Activated effector memory CD4-positive, alpha-beta T cell treated with anti-CD3 and anti-CD28 coated beads, Interleukin-2, amount 50 U/mL, for 16 hours (primary cell): Measurements from ENCODE around the gene DNAAF1.
"Not testable (repeated sequence)": the region's sequence is repeated elsewhere in the genome, so short reads cannot be mapped to it uniquely, and the experiment has no call there.

Experiments used
- DNase-seq: peaks from one replicate; pipeline ENCODE4 v3.0.0-alpha.2; 2020

DNAAF1 gene

GRCh38 chr16:84214451-84215066 lies 69.5 kb downstream of the DNAAF1 start:
- DNase-seq = no peak

- DNase-seq = no peak
These were observed 70.4 kb downstream of the DNAAF1 start for GRCh38 chr16:84215531-84215930.

- not testable (repeated sequence) for DNase-seq
These were observed 71.0 kb downstream of the DNAAF1 start for GRCh38 chr16:84216144-84216543.

- no peak for DNase-seq
These were observed 73.2 kb downstream of the DNAAF1 start for GRCh38 chr16:84218176-84218823.

- DNase-seq = no peak
These were observed 73.8 kb downstream of the DNAAF1 start for GRCh38 chr16:84218956-84219355.

GRCh38 chr16:84220851-84221250 lies 75.7 kb downstream of the DNAAF1 start:
- no peak for DNase-seq

GRCh38 chr16:84223456-84223855 lies 78.3 kb downstream of the DNAAF1 start:
- DNase-seq = no peak

- no peak for DNase-seq
These were observed 79.4 kb downstream of the DNAAF1 start for GRCh38 chr16:84224554-84224953.

- DNase-seq = no peak
These were observed 80.0 kb downstream of the DNAAF1 start for GRCh38 chr16:84225126-84225525.

GRCh38 chr16:84225571-84225970 lies 80.5 kb downstream of the DNAAF1 start:
- no peak for DNase-seq

- DNase-seq = no peak
These were observed 80.9 kb downstream of the DNAAF1 start for GRCh38 chr16:84226026-84226425.
